ENCODE measurements around the gene PAPSS1.
A peak's percentile ranks its signal among the peaks of the same experiment; 100 is the strongest.
"Not testable (repeated sequence)": the region's sequence is repeated elsewhere in the genome, so short reads cannot be mapped to it uniquely, and the experiment has no call there.

PAPSS1 gene

GRCh38 chr4:107740381-107740780 is 20.3 kb upstream of the PAPSS1 start:
- TF ChIP-seq ZNF274 (IDR thresholded peaks at IDR 0.05; ENCODE audit: low read depth, low read length) = no peak
- no peak overlapping the region for H3K4me3 ChIP-seq (ENCODE audit: low read length)

DNA sequence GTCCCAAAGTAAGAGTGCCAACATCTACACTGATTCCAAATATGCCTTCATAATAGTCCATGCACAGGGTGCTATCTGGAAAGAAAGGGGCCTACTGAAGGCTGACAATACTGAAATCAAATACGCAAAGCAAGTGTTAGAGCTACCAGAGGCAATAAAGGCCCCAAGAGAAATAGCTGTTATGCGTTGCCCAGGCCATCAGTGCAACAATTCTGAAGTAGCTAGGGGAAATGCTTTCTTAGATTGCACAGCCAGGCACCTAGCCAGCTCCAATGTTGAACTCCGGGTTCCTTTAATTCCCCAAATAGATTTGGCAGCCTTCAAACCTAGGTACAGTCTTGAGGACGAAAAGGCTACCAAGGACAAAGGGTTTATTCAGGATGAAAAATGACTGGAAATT is 17.4 kb upstream of the PAPSS1 start:
- H3K4me3 ChIP-seq (ENCODE audit: low read length) = no peak overlapping the region
- TF ChIP-seq ZNF274 (IDR thresholded peaks at IDR 0.05; ENCODE audit: low read depth, low read length) = no peak

DNA sequence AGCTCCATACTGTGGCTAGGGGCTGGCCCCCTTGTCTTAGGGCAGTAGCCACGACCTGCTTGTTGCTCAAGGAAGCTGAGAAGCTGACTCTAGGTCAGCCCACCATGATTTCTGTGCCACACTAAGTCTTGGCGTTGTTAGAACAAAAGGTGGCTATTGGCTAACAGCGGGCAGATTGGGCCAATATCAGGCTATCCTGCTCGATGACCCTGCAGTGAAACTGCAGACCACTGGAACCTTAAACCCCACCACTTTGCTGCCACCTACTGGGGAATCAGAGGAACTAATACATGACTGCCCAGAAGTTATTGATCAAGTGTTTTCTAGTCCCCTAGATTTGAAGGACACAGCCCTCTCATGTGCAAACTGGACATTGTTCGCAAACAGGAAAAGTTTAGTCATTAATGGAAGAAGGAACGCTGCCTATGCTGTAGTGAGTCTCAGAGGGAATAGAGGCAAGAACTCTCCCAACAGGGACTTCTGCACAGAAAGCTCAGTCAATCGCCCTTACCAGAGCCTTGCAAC is 17.0 kb upstream of the PAPSS1 start:
- H3K4me3 ChIP-seq (ENCODE audit: low read length) = no peak overlapping the region
- no peak for TF ChIP-seq ZNF274 (IDR thresholded peaks at IDR 0.05; ENCODE audit: low read depth, low read length)

GRCh38 chr4:107736037-107736436 is 16.0 kb upstream of the PAPSS1 start:
- H3K4me3 ChIP-seq (ENCODE audit: low read length) = no peak overlapping the region
- no peak for TF ChIP-seq ZNF274 (IDR thresholded peaks at IDR 0.05; ENCODE audit: low read depth, low read length)

GRCh38 chr4:107734120-107734519 is 14.1 kb upstream of the PAPSS1 start:
- no peak overlapping the region for H3K4me3 ChIP-seq (ENCODE audit: low read length)

DNA sequence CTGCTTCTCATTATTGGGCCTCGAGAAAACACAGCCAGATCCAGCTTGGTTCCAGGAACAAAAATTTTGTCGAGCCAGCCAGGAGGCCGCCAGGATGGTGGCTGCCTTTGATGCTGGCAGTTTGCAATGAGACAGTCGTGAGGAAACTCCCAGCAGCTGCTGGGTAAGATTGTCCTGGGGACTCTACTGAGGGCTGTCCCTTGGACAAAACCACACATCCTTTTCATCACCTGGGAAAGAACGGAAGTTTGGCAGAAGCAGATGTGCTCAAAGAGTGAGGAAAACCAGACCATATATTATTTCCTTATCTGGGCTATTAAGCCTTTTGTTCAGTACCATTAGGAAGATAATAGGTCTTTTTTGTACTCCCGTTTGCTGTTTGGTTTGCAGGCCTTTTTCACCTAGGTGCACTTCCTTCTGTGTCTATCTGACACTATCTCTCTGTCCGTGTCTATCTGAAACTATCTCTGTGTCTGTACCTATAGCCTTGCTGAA is 13.4 kb upstream of the PAPSS1 start:
- H3K4me3 ChIP-seq (ENCODE audit: low read length) = no peak overlapping the region
- no peak for TF ChIP-seq ZNF274 (IDR thresholded peaks at IDR 0.05; ENCODE audit: low read depth, low read length)

More at GRCh38 chr4:107734120-107734519, 14.1 kb upstream of the PAPSS1 start:
- no peak for TF ChIP-seq ZNF274 (IDR thresholded peaks at IDR 0.05; ENCODE audit: low read depth, low read length)

- not testable (repeated sequence) for H3K4me3 ChIP-seq (ENCODE audit: low read length)
These were observed 9.0 kb upstream of the PAPSS1 start for GRCh38 chr4:107729050-107729449.

DNA sequence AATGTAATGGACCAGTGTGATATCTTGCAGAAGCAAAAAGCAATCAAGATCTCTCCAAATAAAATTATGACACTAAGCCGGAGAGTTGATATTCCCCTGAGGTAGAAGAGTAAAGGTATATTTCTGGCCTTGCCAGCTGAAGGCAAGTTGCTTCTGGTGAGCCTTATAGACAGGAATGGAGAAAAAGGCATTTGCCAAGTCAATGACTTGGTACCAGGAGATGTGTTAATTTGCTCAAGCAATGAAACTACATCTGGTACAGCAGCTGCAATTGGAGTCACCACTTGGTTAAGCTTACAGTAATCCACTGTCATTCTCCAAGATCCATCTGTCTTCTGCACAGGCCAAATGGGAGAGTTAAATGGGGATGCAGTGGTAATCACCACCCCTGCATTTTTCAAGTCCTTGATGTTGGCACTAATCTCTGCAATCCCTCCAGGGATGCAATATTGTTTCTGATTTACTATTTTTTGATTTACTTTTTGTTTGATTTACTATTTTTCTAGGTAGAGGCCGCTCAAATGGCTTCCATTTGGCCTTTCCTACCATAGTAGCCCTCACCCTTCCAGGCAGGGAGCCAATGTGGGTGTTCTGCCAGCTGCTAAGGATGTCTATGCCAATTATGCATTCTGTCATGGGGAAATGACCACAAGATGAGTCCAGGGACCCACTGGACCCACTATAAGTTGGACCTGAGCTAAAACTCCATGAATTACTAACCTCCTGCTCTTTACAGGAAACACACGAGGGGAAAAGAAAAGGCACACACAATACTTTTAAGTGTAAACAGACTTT is 6.3 kb upstream of the PAPSS1 start:
- H3K4me3 ChIP-seq (ENCODE audit: low read length) = not testable (repeated sequence)

DNA sequence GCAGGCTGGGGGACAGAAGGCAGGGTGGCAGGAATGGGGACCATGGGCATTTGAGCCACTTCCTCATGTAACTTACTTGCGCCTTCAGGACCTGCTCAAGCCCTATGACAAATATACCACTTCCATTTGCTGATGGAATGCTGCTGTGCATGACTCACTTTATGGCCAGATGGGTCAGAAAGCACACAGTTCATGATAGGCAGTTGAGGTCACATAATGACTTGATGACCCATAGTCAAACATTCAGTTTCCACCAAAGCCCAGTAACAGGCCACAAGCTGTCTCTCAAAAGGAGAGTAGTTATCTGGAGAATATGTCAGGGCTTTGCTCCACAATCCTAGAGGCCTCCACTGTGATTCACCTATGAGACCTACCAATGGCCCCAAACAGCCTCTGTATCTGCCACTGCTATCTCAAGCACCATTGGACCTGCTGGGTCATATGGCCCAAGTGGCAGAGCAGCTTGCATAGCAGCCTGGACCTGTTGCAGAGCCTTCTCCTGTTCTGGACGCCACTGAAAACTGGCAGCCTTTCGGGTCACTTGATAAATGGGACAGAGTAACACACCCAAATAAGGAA is 5.3 kb upstream of the PAPSS1 start:
- TF ChIP-seq ZNF274 (IDR thresholded peaks at IDR 0.05; ENCODE audit: low read depth, low read length) = no peak
- H3K4me3 ChIP-seq (ENCODE audit: low read length) = no peak overlapping the region

DNA sequence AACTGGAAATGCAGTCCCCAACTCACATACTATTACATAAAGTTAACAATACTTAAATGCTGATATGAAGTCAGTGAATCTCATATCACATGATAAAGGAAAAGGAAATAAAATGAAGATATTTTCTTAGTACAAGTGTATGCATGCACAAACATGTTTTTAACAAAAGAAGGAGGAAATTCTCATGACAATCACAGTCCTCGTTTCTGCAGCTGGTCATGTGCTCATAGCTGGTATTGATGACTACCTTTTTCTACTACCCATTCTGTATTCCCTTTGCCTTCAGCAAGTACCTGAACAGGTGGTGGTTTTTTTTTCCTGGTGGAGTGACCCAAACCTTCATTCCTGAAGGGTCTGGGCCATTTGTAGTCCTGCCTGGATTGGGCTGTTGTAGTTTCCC is 3.3 kb upstream of the PAPSS1 start:
- not testable (repeated sequence) for H3K4me3 ChIP-seq (ENCODE audit: low read length)

DNA sequence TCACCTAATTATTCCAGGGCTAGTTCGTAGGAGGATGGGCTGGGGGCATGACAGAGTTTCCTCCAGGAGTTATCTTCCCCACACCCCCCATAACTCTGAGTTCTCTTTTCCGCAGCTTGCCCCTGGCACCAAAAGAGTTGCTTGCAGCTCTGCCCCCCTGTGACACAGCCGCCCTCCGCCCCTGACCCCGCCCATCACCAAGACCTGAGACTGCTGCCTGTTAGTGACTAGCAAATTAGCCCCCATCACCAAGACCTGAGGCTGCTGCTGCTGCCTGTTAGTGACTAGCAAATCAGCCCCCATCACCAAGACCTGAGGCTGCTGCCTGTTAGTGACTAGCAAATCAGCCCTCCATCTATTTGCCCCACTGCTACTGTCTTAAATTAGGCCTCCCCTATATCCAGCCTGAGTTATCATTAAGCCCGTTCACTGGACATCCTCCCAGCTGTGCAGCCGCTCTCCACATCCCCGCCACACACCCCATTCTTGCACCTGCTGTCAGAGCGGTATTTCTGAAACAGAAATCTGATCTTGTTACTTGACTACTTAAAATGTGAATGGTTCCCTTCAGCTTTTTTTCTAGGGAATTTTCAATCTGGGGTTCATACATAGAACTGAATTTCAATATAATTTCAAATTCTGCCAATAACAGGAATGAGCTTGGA is 1.5 kb upstream of the PAPSS1 start:
- no peak for TF ChIP-seq ZNF274 (IDR thresholded peaks at IDR 0.05; ENCODE audit: low read depth, low read length)
- H3K4me3 ChIP-seq (ENCODE audit: low read length) = peak overlapping the region; percentile 76; the same call in 1 of the 2 replicates

GRCh38 chr4:107719207-107719921 is 670 bp downstream of the PAPSS1 start:
- no peak for TF ChIP-seq ZNF274 (IDR thresholded peaks at IDR 0.05; ENCODE audit: low read depth, low read length)
- H3K4me3 ChIP-seq (ENCODE audit: low read length) = peak overlapping the region; percentile 61

DNA sequence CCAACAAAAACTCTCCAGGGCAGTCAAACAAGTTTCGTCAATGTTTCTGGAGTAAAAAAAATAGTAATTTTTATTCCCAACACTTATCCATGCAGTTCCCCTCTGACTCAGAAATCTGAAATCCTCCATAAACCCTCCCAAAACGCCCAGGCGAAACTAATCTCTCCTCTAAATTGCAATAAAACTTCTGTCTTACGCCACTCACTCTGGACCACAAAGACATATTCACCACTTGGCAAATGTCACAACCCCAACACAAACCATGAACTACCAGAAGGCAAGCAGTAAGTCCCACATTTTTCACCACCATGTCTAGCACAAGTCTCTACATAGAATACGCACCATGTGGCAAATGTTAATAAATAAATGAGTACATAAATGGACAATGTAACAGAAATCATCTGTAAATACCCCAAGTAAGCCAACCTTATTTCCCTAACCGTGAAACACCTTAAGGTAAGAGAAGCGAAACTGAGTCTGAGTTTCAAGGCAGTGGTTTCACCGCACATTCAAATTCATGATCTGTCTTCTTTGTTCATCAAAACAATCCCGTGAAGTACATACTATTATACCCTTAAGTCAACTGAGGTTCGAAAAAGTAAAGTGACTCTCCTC is 1.6 kb downstream of the PAPSS1 start:
- no peak for TF ChIP-seq ZNF274 (IDR thresholded peaks at IDR 0.05; ENCODE audit: low read depth, low read length)
- H3K4me3 ChIP-seq (ENCODE audit: low read length) = peak overlapping the region; percentile 61

DNA sequence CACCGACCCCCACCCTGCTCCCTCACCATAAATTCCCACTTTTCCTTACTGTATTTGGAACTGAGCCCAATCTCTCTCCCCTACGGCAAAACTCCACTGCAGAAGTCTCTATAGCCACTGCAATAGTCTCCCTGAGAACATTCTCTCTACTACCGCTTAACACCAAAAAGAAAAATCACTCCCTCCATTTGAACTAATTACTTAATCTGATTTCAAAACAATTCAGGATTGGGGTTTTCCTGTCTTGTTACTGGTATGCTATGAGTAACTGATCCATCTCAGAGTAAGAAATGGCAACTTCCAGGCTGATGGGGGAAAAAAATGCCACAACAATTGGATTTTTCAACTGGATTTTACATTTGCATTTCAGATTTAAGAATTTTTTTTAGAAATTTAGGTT is 5.8 kb downstream of the PAPSS1 start:
- no peak overlapping the region for H3K4me3 ChIP-seq (ENCODE audit: low read length)
- TF ChIP-seq ZNF274 (IDR thresholded peaks at IDR 0.05; ENCODE audit: low read depth, low read length) = no peak
